Measurements from ENCODE around the gene MARCO. TPM values are rescaled to one million over a fixed set of nuclear protein-coding genes. Genes with fewer than 3 reads are reported as not detected.

Gene MARCO
- total RNA-seq, 1 donor, result not detected

DNA sequence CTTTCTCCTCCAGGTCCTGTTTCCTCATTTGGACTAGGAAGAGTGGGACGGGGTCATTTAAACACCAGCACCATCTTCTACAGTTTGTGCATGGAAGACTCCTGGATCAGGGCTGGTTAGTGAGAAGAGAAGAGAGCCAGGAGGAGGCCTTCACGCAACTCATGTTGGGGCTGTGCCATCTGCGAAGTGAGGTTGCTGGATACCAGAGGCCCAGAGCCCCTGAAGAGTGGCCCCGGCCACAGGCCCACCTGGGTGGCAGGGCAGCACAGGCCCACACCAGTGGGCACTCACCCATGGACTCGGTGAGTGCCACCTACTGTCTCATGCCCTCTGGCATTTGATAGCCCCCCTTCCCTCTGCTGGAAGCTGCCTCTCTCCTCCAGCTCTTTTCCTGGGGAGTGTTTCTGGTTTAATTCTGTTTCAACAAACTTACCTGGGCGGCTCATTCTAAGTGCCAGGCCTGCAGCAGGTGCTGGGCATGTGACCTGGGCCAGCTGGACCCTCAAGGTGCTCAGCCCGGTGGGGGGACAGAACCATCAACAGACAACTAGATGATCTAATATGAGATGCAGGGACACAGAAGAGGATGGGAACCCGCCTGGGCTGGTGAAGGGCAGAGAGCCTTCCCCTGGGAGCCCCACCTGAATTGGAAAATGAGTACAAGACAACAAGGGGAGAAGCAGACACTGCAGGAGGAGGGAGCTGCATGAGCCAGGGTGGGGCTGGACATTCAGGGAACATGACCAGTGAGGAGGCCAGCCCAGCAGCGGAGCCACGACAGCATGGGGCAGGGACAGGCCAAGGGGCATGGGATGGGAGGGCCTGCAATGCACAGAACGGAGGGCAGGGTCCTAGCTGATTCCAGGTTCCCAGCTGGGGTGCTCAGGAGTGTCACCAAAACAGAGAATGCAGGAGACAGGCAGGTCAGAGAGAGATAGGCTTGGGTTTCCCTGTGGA lies 70.6 kb downstream of the MARCO start:
- H3K4me3 ChIP-seq (ENCODE audit: low read depth, low read length), result no peak overlapping the region
- TF ChIP-seq, protein P1, sequence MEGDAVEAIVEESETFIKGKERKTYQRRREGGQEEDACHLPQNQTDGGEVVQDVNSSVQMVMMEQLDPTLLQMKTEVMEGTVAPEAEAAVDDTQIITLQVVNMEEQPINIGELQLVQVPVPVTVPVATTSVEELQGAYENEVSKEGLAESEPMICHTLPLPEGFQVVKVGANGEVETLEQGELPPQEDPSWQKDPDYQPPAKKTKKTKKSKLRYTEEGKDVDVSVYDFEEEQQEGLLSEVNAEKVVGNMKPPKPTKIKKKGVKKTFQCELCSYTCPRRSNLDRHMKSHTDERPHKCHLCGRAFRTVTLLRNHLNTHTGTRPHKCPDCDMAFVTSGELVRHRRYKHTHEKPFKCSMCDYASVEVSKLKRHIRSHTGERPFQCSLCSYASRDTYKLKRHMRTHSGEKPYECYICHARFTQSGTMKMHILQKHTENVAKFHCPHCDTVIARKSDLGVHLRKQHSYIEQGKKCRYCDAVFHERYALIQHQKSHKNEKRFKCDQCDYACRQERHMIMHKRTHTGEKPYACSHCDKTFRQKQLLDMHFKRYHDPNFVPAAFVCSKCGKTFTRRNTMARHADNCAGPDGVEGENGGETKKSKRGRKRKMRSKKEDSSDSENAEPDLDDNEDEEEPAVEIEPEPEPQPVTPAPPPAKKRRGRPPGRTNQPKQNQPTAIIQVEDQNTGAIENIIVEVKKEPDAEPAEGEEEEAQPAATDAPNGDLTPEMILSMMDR (IDR thresholded peaks at IDR 0.05; ENCODE audit: insufficient read depth, low read depth, low read length), result no peak
- DNase-seq (ENCODE audit: low read depth), result no peak

DNA sequence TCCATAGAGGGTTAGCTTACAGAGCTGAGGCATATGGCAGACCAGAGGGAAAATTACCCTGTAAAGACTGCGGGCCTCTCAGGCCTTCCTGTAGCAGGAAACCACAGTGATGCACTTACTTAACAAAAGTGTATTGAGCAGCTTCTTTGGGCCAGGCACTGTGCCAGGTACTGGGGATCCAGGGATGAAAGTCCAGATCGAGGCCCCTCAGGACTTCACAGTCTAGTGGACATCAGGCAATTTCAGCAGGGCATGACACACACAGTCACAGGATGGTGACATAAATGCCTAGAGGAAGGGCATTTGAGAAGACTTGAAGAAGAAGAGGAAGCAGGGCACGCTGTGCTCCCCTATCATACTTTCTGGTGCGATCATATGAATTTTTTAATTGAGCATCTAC lies 71.7 kb downstream of the MARCO start:
- no peak for DNase-seq (ENCODE audit: low read depth)
- H3K4me3 ChIP-seq (ENCODE audit: low read depth, low read length), result no peak overlapping the region
- TF ChIP-seq, protein P1 (IDR thresholded peaks at IDR 0.05; ENCODE audit: insufficient read depth, low read depth, low read length), result no peak

DNA sequence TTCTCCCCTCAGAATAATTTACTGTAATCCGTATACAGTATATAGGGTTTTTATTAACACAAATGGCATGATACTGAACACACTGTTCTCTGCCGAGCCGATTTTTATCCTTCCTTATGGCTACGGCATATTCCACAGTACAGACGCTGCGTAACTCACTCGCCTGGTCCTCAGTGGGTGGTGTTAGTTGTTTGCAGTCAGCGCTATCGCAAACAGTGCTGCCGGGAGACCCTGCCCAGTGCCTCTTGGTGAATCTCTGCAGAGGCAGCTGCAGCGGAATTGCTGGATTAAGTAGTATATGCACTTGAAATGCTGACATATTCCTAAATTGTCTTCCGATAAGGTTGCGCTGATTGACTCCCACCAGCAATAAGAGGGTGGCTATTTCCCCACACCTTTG lies 73.9 kb downstream of the MARCO start:
- no peak for DNase-seq (ENCODE audit: low read depth)
- H3K4me3 ChIP-seq (ENCODE audit: low read depth, low read length), result no peak overlapping the region
- TF ChIP-seq, protein P1 (IDR thresholded peaks at IDR 0.05; ENCODE audit: insufficient read depth, low read depth, low read length), result no peak

DNA sequence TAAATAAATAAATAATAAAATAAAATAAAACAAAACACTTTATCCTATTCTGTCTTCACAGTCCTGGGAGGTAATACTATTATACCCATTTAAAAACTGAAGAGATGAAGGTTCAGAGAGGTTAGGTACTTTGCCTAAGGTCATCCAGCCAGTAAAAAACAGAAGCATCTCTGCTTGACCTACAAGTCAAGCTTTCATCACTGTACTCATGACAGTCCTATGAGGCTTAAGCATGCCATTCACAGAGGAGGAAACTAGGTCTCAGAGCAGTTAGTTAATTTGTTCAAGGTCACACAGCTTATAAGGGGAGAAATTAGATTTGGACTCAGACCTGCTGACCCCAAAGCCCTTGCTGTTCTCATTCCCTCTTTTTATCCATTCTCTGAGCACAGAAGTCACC lies 77.5 kb downstream of the MARCO start:
- no peak overlapping the region for H3K4me3 ChIP-seq (ENCODE audit: low read depth, low read length)
- DNase-seq (ENCODE audit: low read depth), result no peak
- TF ChIP-seq, protein P1 (IDR thresholded peaks at IDR 0.05; ENCODE audit: insufficient read depth, low read depth, low read length), result no peak

DNA sequence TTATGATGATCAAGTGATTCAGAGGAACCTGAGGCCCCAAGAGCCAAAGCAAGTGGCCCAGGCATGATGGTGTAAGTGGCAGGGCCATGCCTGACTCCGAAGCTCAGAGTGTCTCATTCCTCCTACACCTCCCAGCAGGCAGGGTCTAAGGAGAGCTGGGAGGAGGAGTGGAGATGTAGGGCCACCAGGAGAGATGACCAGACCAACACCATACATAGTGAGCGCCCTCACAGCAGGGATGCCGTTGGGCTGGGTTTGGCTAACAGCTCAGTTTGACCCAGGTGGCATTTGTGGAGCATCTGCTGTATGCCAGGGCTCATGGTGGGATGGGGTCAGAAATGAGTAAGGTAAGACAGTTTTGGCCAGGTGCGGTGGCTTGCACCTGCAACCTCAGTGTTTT lies 80.7 kb downstream of the MARCO start:
- TF ChIP-seq, protein P1 (IDR thresholded peaks at IDR 0.05; ENCODE audit: insufficient read depth, low read depth, low read length), result no peak
- H3K4me3 ChIP-seq (ENCODE audit: low read depth, low read length), result no peak overlapping the region
- no peak for DNase-seq (ENCODE audit: low read depth)

DNA sequence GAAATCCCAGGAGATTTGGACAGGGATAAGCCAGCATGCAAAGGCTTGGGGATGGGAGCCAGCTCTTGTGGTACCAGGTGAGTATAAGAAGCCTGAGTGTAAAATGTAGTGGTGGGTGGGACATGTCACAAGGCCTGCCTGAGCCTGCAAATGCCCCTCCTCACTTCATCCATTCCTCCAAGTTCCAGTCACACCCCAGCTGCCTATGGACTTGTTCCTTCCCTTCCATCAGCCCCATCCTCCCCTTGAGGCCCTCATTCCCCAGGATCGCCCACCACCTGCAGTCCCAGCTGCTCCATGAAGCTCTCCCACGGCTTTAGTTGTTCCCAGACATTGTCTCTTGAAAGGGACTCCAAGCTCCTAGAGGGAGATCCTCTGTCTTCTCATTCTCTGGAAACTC lies 81.5 kb downstream of the MARCO start:
- TF ChIP-seq, protein P1 (IDR thresholded peaks at IDR 0.05; ENCODE audit: insufficient read depth, low read depth, low read length), result no peak
- no peak overlapping the region for H3K4me3 ChIP-seq (ENCODE audit: low read depth, low read length)
- DNase-seq (ENCODE audit: low read depth), result no peak

Measured in fibroblast of villous mesenchyme (primary cell).